Smooth muscle cell (in vitro differentiated cells): ENCODE results near the gene NUP210. TPM values are rescaled to one million over a fixed set of nuclear protein-coding genes. Genes with fewer than 3 reads are reported as not detected.

Source experiments
- DNase-seq: peaks from one replicate; lab custom pipeline; 2025; ENCODE audit not compliant: unreplicated experiment; lab: John Stamatoyannopoulos, UW
- H2AFZ ChIP-seq: fragments of 200-600 bp; sonication (generic); 2 replicates; pipeline ENCODE4 v1.6.0; 2016; ENCODE audit warnings: antibody characterized with exemption, low read depth, mild to moderate bottlenecking
- H3F3A ChIP-seq: fragments of 200-600 bp; sonication (generic); 2 replicates; pipeline ENCODE4 v1.6.0; 2017; ENCODE audit warnings: antibody characterized with exemption, low read depth
- H3K27ac ChIP-seq: fragments of 200-600 bp; sonication (generic); 2 replicates; pipeline ENCODE4 v1.5.1; 2016; ENCODE audit warnings: low read depth, mild to moderate bottlenecking
- H3K27me3 ChIP-seq: fragments of 200-600 bp; sonication (generic); 2 replicates; pipeline ENCODE4 v1.6.1; 2016; ENCODE audit warnings: low read depth, mild to moderate bottlenecking
- H3K36me3 ChIP-seq: fragments of 200-600 bp; sonication (generic); 2 replicates; pipeline ENCODE4 v1.5.1; 2016; ENCODE audit warnings: low read depth
- H3K4me1 ChIP-seq: fragments of 200-600 bp; sonication (generic); 2 replicates; pipeline ENCODE4 v1.5.1; 2016; ENCODE audit warnings: low read depth
- H3K4me2 ChIP-seq: fragments of 200-600 bp; sonication (generic); 2 replicates; pipeline ENCODE4 v1.6.0; 2016; ENCODE audit warnings: mild to moderate bottlenecking
- H3K4me3 ChIP-seq: fragments of 200-600 bp; sonication (generic); 2 replicates; pipeline ENCODE4 v1.5.1; 2016; ENCODE audit warnings: mild to moderate bottlenecking
- H3K79me2 ChIP-seq: fragments of 200-600 bp; sonication (generic); 2 replicates; pipeline ENCODE4 v1.6.0; 2016; ENCODE audit warnings: low read depth, mild to moderate bottlenecking
- H3K9ac ChIP-seq: fragments of 200-600 bp; sonication (generic); 2 replicates; pipeline ENCODE4 v1.6.0; 2016; ENCODE audit warnings: low read depth
- H3K9me3 ChIP-seq: fragments of 200-600 bp; sonication (generic); replicated peaks from 2 replicates; pipeline ENCODE4 v1.5.1; 2016; ENCODE audit warnings: low read depth
- H4K20me1 ChIP-seq: fragments of 200-600 bp; sonication (generic); 2 replicates; pipeline ENCODE4 v1.6.0; 2016; ENCODE audit warnings: low read depth
- CTCF ChIP-seq: fragments of 200-600 bp; sonication (generic); IDR thresholded peaks from 2 replicates; pipeline ENCODE4 v1.5.1; 2017; ENCODE audit warnings: borderline replicate concordance, mild to moderate bottlenecking, antibody characterized with exemption; ENCODE audit not compliant: insufficient read depth, poor library complexity, severe bottlenecking
- WGBS: methylation state at CpG from one replicate; pipeline ENCODE4 v1.1.7; 2016; ENCODE audit warnings: low lambda C conversion rate; 5-methylcytosine and 5-hydroxymethylcytosine counted together
- polyA plus RNA-seq: library from polyadenylated mRNA; unstranded; fragments of >200 nt; fragmentation: Nextera tagmentation; extraction: Ambion mirVana; gene quantifications from 2 replicates; pipeline ENCODE4 v1.2.1, GENCODE V29; 2016
- total RNA-seq: library from RNA; depleted of rRNA; stranded (reverse); fragments of >200 nt; gene quantifications from 2 replicates; pipeline ENCODE4 v1.2.3, GENCODE V29; 2014

NUP210 gene
- total and polyA plus RNA-seq, 2 experiments from 2014 or later, result 0.35 to 1.5 TPM

- no peak for TF ChIP-seq CTCF
- no peak overlapping the region for H3K27ac ChIP-seq
- H3K4me1 ChIP-seq, result no peaks in the 10 kb centered on the region
- H3K36me3 ChIP-seq, result no peaks in the 10 kb centered on the region
- H3K9ac ChIP-seq, result no peak overlapping the region
- H3K79me2 ChIP-seq, result no peaks in the 10 kb centered on the region
- H3F3A ChIP-seq, result no peaks in the 10 kb centered on the region
- DNase-seq, result no peak
- no peaks in the 10 kb centered on the region for H3K27me3 ChIP-seq
- H3K4me2 ChIP-seq, result no peak overlapping the region
- no peaks in the 10 kb centered on the region for H3K9me3 ChIP-seq
- H2AFZ ChIP-seq, result no peak overlapping the region
- H3K4me3 ChIP-seq, result no peak overlapping the region
- WGBS, result 93% methylated on average over 13 of the region's 13 CpGs
- H4K20me1 ChIP-seq, result no peaks in the 10 kb centered on the region
Observed at GRCh38 chr3:13373975-13374586, 46.0 kb downstream of the NUP210 start.

GRCh38 chr3:13372656-13373055, 47.5 kb downstream of the NUP210 start:
- H3K9ac ChIP-seq, result no peak overlapping the region
- no peaks in the 10 kb centered on the region for H3K9me3 ChIP-seq
- H4K20me1 ChIP-seq, result no peaks in the 10 kb centered on the region
- WGBS, result 95% methylated on average over 8 of the region's 8 CpGs
- no peak overlapping the region for H3K4me3 ChIP-seq
- H3K27ac ChIP-seq, result no peak overlapping the region
- no peak overlapping the region for H3K4me2 ChIP-seq
- no peaks in the 10 kb centered on the region for H3K79me2 ChIP-seq
- H3K36me3 ChIP-seq, result no peaks in the 10 kb centered on the region
- no peak overlapping the region for H2AFZ ChIP-seq
- H3F3A ChIP-seq, result no peaks in the 10 kb centered on the region
- DNase-seq, result no peak
- no peaks in the 10 kb centered on the region for H3K4me1 ChIP-seq
- no peaks in the 10 kb centered on the region for H3K27me3 ChIP-seq
- no peak for TF ChIP-seq CTCF

- H3K4me2 ChIP-seq, result no peak overlapping the region
- H3K4me3 ChIP-seq, result no peak overlapping the region
- H2AFZ ChIP-seq, result no peak overlapping the region
- H3K27ac ChIP-seq, result no peak overlapping the region
- WGBS, result 91% methylated on average over 4 of the region's 4 CpGs
- no peaks in the 10 kb centered on the region for H3K36me3 ChIP-seq
- H3F3A ChIP-seq, result no peaks in the 10 kb centered on the region
- H3K4me1 ChIP-seq, result no peaks in the 10 kb centered on the region
- no peak overlapping the region for H3K9ac ChIP-seq
- no peaks in the 10 kb centered on the region for H4K20me1 ChIP-seq
- no peaks in the 10 kb centered on the region for H3K27me3 ChIP-seq
- TF ChIP-seq CTCF, result no peak
- H3K9me3 ChIP-seq, result no peaks in the 10 kb centered on the region
- DNase-seq, result no peak
- H3K79me2 ChIP-seq, result no peaks in the 10 kb centered on the region
Observed at GRCh38 chr3:13372126-13372525, 48.0 kb downstream of the NUP210 start.
